ENCODE measurements around the gene CSE1L. TPM values are rescaled to one million over a fixed set of nuclear protein-coding genes. Genes with fewer than 3 reads are reported as not detected.

Gene CSE1L
- total RNA-seq = 10 to 100 TPM; 24.3 to 62.0 (median 29.8) TPM

GRCh38 chr20:49046087-49046900 lies at the start of gene CSE1L:
TSS of gene CSE1L (plus strand) at chr20:49046312. CDS start at chr20:49058464, 12,152 bp downstream.
- no peak for TF ChIP-seq CTCF (IDR thresholded peaks at IDR 0.05; ENCODE audit: low read depth)

GRCh38 chr20:48999890-49000870 lies 45.9 kb upstream of the CSE1L start:
- TF ChIP-seq CTCF (IDR thresholded peaks at IDR 0.05; ENCODE audit: low read depth) = no peak

- no peak for TF ChIP-seq CTCF (IDR thresholded peaks at IDR 0.05; ENCODE audit: low read depth)
Measured at GRCh38 chr20:49001741-49002140, 44.4 kb upstream of the CSE1L start.

GRCh38 chr20:49006446-49006980 lies 39.6 kb upstream of the CSE1L start:
- no peak for TF ChIP-seq CTCF (IDR thresholded peaks at IDR 0.05; ENCODE audit: low read depth)

DNA sequence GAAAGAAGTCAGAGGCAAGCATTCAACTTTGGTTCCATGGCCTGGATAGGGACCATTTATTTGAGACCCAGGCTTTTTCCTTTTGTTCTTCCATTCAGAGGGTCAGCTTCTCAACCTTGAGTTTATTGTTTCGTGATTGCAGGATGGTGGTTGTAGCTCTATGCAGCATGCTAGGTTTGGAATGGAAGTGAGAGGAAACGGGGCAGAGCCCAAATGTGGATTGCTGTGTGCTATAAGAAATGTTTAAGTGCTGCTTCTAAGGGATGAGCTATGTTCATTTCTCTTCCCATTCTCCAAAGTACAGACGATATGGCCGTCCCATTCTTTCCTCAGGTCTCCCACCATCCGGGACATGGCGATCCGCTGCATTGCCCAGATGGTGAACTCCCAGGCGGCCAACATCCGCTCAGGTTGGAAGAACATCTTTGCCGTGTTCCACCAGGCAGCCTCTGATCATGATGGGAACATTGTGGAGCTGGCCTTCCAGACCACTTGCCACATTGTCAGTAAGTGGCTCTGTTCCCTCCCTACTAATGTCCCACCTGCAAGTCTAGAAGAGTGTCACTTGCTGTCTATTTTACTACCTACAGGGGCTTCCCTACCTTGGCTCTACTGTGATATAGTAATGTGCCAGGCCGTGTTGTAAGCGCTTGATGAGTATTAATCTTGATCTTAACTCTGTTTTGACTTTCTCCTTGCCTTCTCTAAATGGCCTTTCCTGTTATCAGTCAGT lies 36.0 kb upstream of the CSE1L start:
- no peak for TF ChIP-seq CTCF (IDR thresholded peaks at IDR 0.05; ENCODE audit: low read depth)

GRCh38 chr20:49024220-49024619 lies 21.9 kb upstream of the CSE1L start:
- no peak for TF ChIP-seq CTCF (IDR thresholded peaks at IDR 0.05; ENCODE audit: low read depth)

Measured in subcutaneous adipose tissue (tissue), 4 donors.